ENCODE measurements around the gene HINT2. TPM values are rescaled to one million over a fixed set of nuclear protein-coding genes. Genes with fewer than 3 reads are reported as not detected.

HINT2 gene
- total and polyA plus RNA-seq, 11 donors = 48.7 to 139 (median 57.4) TPM

GRCh38 chr9:35852267-35852815 lies 37.5 kb upstream of the HINT2 start:
- H3K27ac ChIP-seq = no peak overlapping the region
- intact Hi-C loops (cut with DNase I) = no loop called here
- H3K4me3 ChIP-seq = no peak overlapping the region
- no peak for ATAC-seq
- peaks cover 0 to 16% (median 9%) of the 10 kb centered on the region in 12 donors for H3K4me1 ChIP-seq
- peaks cover 0 to 19% (median under 1%) of the 10 kb centered on the region in 9 donors for H3K36me3 ChIP-seq
- TF ChIP-seq POLR2A (IDR thresholded peaks at IDR 0.05) (no peak), CTCF (IDR thresholded peaks at IDR 0.05) (no peak)
- WGBS, 4 donors = 93 to 96% (median 95%) methylated on average over 2 of the region's 2 CpGs
- no peaks in the 10 kb centered on the region for H3K9me3 ChIP-seq
- H3K27me3 ChIP-seq = peaks cover 0 to 23% (median 0%) of the 10 kb centered on the region in 9 donors
- DNase-seq = peak in 1 of 5 donors; percentile 4

GRCh38 chr9:35847792-35848572 lies 33.1 kb upstream of the HINT2 start:
- peaks cover 0 to 60% (median 26%) of the 10 kb centered on the region in 12 donors for H3K4me1 ChIP-seq
- no peak overlapping the region for H3K4me3 ChIP-seq
- WGBS, 4 donors = 55 to 69% (median 65%) methylated on average over 4 of the region's 4 CpGs
- peak; percentile 65 to 88 (median 80) for ATAC-seq
- intact Hi-C loops (cut with DNase I) = no loop called here
- H3K36me3 ChIP-seq = peaks cover 0 to 23% (median 11%) of the 10 kb centered on the region in 9 donors
- peak overlapping the region; percentile 3 to 72 (median 48) for H3K27ac ChIP-seq
- peaks cover 0 to 21% (median 0%) of the 10 kb centered on the region in 9 donors for H3K27me3 ChIP-seq
- DNase-seq = no peak
- H3K9me3 ChIP-seq = no peaks in the 10 kb centered on the region
- TF ChIP-seq CTCF (IDR thresholded peaks at IDR 0.05) = no peak

GRCh38 chr9:35845824-35846771 lies 31.3 kb upstream of the HINT2 start:
- 63 to 85% (median 69%) methylated on average over 30 to 53 of the region's 53 CpGs for WGBS, 4 donors
- intact Hi-C loops (cut with DNase I) = no loop called here

More at GRCh38 chr9:35845824-35846771, 31.3 kb upstream of the HINT2 start:
- DNase-seq = no peak
- Histone ChIP-seq H3K36me3 (peaks cover 0 to 24% (median 11%) of the 10 kb centered on the region in 9 donors), H3K4me3 (no peak overlapping the region), H3K4me1 (peaks cover 0 to 72% (median 26%) of the 10 kb centered on the region in 12 donors), H3K27ac (peak overlapping the region in 1 of 12 donors; percentile 35), H3K27me3 (peaks cover 0 to 13% (median 0%) of the 10 kb centered on the region in 9 donors), H3K9me3 (no peaks in the 10 kb centered on the region)
- TF ChIP-seq POLR2A (IDR thresholded peaks at IDR 0.05) (no peak), CTCF (IDR thresholded peaks at IDR 0.05) (no peak)
- ATAC-seq = no peak

All from heart left ventricle (tissue), 16 donors.